Natural killer cell (primary cell): Measurements from ENCODE around the gene RNF180. TPM values are rescaled to one million over a fixed set of nuclear protein-coding genes. Genes with fewer than 3 reads are reported as not detected.
"Not testable (repeated sequence)": the region's sequence is repeated elsewhere in the genome, so short reads cannot be mapped to it uniquely, and the experiment has no call there.

Experiments
- ATAC-seq, 3 donors: fragments of 150-1000 bp in 2 of 3; fragments of 200-7000 bp in 1 of 3; cut with Tn5 transposase; 1 replicate in 1 of 3; 2 replicates in 2 of 3; pipeline ENCODE4 v1.10.0; 2021; ENCODE audit warnings: mild to moderate bottlenecking in 2 of 3, moderate library complexity in 2 of 3
- DNase-seq, 2 donors: peaks; one replicate each; pipeline versions ENCODE4 v3.0.0 to v3.0.0-alpha.2; 2013 to 2021; ENCODE audit warnings: mixed read lengths in 1 of 2
- H3K27ac ChIP-seq: one replicate; pipeline ENCODE4 v1.5.1; 2013; ENCODE audit warnings: mild to moderate bottlenecking, low read length
- H3K27me3 ChIP-seq: one replicate; pipeline ENCODE4 v1.6.1; 2013; ENCODE audit warnings: low read length; ENCODE audit not compliant: control insufficient read depth, insufficient read depth
- H3K36me3 ChIP-seq: one replicate; pipeline ENCODE4 v1.6.1; 2013; ENCODE audit warnings: low read length; ENCODE audit not compliant: control insufficient read depth, insufficient read depth
- H3K4me1 ChIP-seq: one replicate; pipeline ENCODE4 v1.6.1; 2013; ENCODE audit warnings: low read length; ENCODE audit not compliant: control insufficient read depth, insufficient read depth
- H3K4me3 ChIP-seq: one replicate; pipeline ENCODE4 v1.5.1; 2013; ENCODE audit warnings: low read length
- H3K9me3 ChIP-seq: one replicate; pipeline ENCODE4 v1.6.1; 2013; ENCODE audit warnings: low read length; ENCODE audit not compliant: control insufficient read depth, insufficient read depth
- H3K27ac Mint-ChIP-seq, 2 donors: one replicate each; pipeline ENCODE4 v1.8.0; 2022; ENCODE audit warnings: mild to moderate bottlenecking in 2 of 2, mixed read lengths in 2 of 2, moderate library complexity in 1 of 2
- H3K27me3 Mint-ChIP-seq, 2 donors: one replicate each; pipeline ENCODE4 v1.8.0; 2022; ENCODE audit warnings: low read depth in 2 of 2, mixed read lengths in 2 of 2
- H3K36me3 Mint-ChIP-seq: one replicate; pipeline ENCODE4 v1.8.0; 2022; ENCODE audit warnings: mixed read lengths
- H3K4me1 Mint-ChIP-seq, 2 donors: one replicate each; pipeline ENCODE4 v1.8.0; 2022; ENCODE audit warnings: mixed read lengths in 2 of 2
- H3K4me3 Mint-ChIP-seq: one replicate; pipeline ENCODE4 v1.8.0; 2022; ENCODE audit warnings: mild to moderate bottlenecking, moderate library complexity, mixed read lengths
- H3K9me3 Mint-ChIP-seq, 2 donors: one replicate each; pipeline ENCODE4 v1.8.0; 2022; ENCODE audit warnings: mixed read lengths in 2 of 2
- CTCF ChIP-seq: fragments of 200-600 bp; IDR thresholded peaks from one replicate; pipeline ENCODE4 v1.8.0; 2022; ENCODE audit warnings: antibody characterized with exemption
- WGBS: methylation state at CpG from one replicate; pipeline ENCODE4 v1.1.7; 2013; ENCODE audit warnings: missing lambda C conversion rate; ENCODE audit not compliant: insufficient coverage; 5-methylcytosine and 5-hydroxymethylcytosine counted together
- intact Hi-C: fragments of 100-400 bp; cut with micrococcal nuclease; formaldehyde crosslinking; loops from one replicate; pipeline ENCODE4 v1.14.2; 2022
- total RNA-seq, 4 donors: library from RNA; stranded (reverse); fragments of 120-200 nt in 1 of 4; gene quantifications; one replicate each; pipeline versions ENCODE4 v1.2.3 to v1.2.4, GENCODE V29; 2013 to 2022

The RNF180 gene
- total RNA-seq, 3 donors from 2014 or later (not counting 1 experiment from before 2014, with no cell fraction given), result not detected

- H3K36me3 Mint-ChIP-seq, H3K27ac ChIP-seq, intact Hi-C loops, H3K4me3 Mint-ChIP-seq, H3K4me1 Mint-ChIP-seq, H3K9me3 ChIP-seq, H3K4me1 ChIP-seq, H3K27me3 ChIP-seq, ATAC-seq, DNase-seq, H3K4me3 ChIP-seq, H3K36me3 ChIP-seq, H3K27ac Mint-ChIP-seq, H3K27me3 Mint-ChIP-seq: not testable (repeated sequence)
- peaks cover 21 to 25% of the 10 kb centered on the region in 2 donors for H3K9me3 Mint-ChIP-seq
- WGBS, result 64% methylated on average over 5 of the region's 5 CpGs
Observed at GRCh38 chr5:64407103-64407825, 241.6 kb downstream of the RNF180 start.

GRCh38 chr5:64417390-64417789, 251.7 kb downstream of the RNF180 start:
- DNase-seq (no peak), ATAC-seq (no peak)
- Mint-ChIP-seq H3K27ac (no peak overlapping the region), H3K36me3 (peaks cover 10% of the 10 kb centered on the region), H3K27me3 (no peaks in the 10 kb centered on the region), H3K4me1 (no peaks in the 10 kb centered on the region), H3K4me3 (no peak overlapping the region), H3K9me3 (peaks cover 10 to 18% of the 10 kb centered on the region in 2 donors)
- H3K36me3 ChIP-seq, result no peaks in the 10 kb centered on the region
- H3K27ac ChIP-seq, result no peak overlapping the region
- no peaks in the 10 kb centered on the region for H3K4me1 ChIP-seq
- no peak for TF ChIP-seq CTCF
- intact Hi-C loops, result no loop called here
- no peaks in the 10 kb centered on the region for H3K27me3 ChIP-seq
- no peak overlapping the region for H3K4me3 ChIP-seq
- peaks cover 10% of the 10 kb centered on the region for H3K9me3 ChIP-seq
- 70% methylated on average over 4 of the region's 4 CpGs for WGBS

GRCh38 chr5:64418013-64418412, 252.4 kb downstream of the RNF180 start:
- ATAC-seq (no peak), DNase-seq (no peak)
- Mint-ChIP-seq H3K4me3 (no peak overlapping the region), H3K36me3 (peaks cover 10% of the 10 kb centered on the region), H3K9me3 (peaks cover 13 to 18% of the 10 kb centered on the region in 2 donors), H3K27ac (no peak overlapping the region), H3K4me1 (no peaks in the 10 kb centered on the region), H3K27me3 (no peaks in the 10 kb centered on the region)
- Histone ChIP-seq H3K9me3 (peaks cover 10% of the 10 kb centered on the region), H3K36me3 (no peaks in the 10 kb centered on the region), H3K27ac (no peak overlapping the region), H3K4me3 (no peak overlapping the region), H3K27me3 (no peaks in the 10 kb centered on the region), H3K4me1 (no peaks in the 10 kb centered on the region)
- no peak for TF ChIP-seq CTCF
- intact Hi-C loops, result no loop called here
- 92% methylated on average over 2 of the region's 2 CpGs for WGBS

Other genes starting within 250 kb of the RNF180 start
- gene HTR1A, start 203.4 kb upstream of the RNF180 start, total RNA-seq, result not detected